Omental fat pad (tissue), 4 donors: ENCODE results near the gene INTS6. TPM values are rescaled to one million over a fixed set of nuclear protein-coding genes. Genes with fewer than 3 reads are reported as not detected.

Experiments used
- ATAC-seq: fragments of 150-250 bp; one replicate; pipeline ENCODE4 v1.9.1; 2016; ENCODE audit warnings: mild to moderate bottlenecking, moderate library complexity; ENCODE audit not compliant: low FRiP score
- DNase-seq: peaks from one replicate; pipeline ENCODE4 v3.0.0-alpha.2; 2019; ENCODE audit warnings: low spot score
- CTCF ChIP-seq, 3 donors: fragments of 450-650 bp; IDR thresholded peaks; one replicate each; pipeline ENCODE4 v1.5.1; 2016 to 2017; ENCODE audit warnings: antibody characterized with exemption in 3 of 3, mild to moderate bottlenecking in 3 of 3, moderate library complexity in 2 of 3
- total RNA-seq, 4 donors: library from RNA; depleted of rRNA; stranded (reverse); fragments of >200 nt; gene quantifications; one replicate each; pipeline ENCODE4 v1.1.0, GENCODE V29; 2016

The INTS6 gene
- total RNA-seq, 4 donors from 2014 or later = 31.3 to 69.7 (median 40.0) TPM

- ATAC-seq = no peak
Observed at GRCh38 chr13:51324714-51325420, 128.0 kb downstream of the INTS6 start.

GRCh38 chr13:51323824-51324511 lies 128.9 kb downstream of the INTS6 start:
- TF ChIP-seq CTCF (IDR thresholded peaks at IDR 0.05) = no peak
- ATAC-seq (no peak), DNase-seq (no peak)

More at GRCh38 chr13:51324714-51325420, 128.0 kb downstream of the INTS6 start:
- no peak for TF ChIP-seq CTCF (IDR thresholded peaks at IDR 0.05)
- no peak for DNase-seq

GRCh38 chr13:51322826-51323225 lies 130.0 kb downstream of the INTS6 start:
- ATAC-seq (no peak), DNase-seq (no peak)
- TF ChIP-seq CTCF (IDR thresholded peaks at IDR 0.05) = no peak

GRCh38 chr13:51321836-51322235 lies 131.0 kb downstream of the INTS6 start:
- TF ChIP-seq CTCF (IDR thresholded peaks at IDR 0.05) = no peak
- DNase-seq (no peak), ATAC-seq (no peak)

GRCh38 chr13:51318876-51319275 lies 134.0 kb downstream of the INTS6 start:
- ATAC-seq (no peak), DNase-seq (no peak)
- TF ChIP-seq CTCF (IDR thresholded peaks at IDR 0.05) = no peak

- ATAC-seq = no peak
- no peak for DNase-seq
- TF ChIP-seq CTCF (IDR thresholded peaks at IDR 0.05) = no peak
Observed at GRCh38 chr13:51318015-51318414, 134.8 kb downstream of the INTS6 start.

- no peak for DNase-seq
- TF ChIP-seq CTCF (IDR thresholded peaks at IDR 0.05) = no peak
- no peak for ATAC-seq
Observed at GRCh38 chr13:51317262-51317661, 135.6 kb downstream of the INTS6 start.
